GM21529 (cell line): ENCODE results near the gene MEMO1.

ENCODE experiments used
- ATAC-seq: cut with Tn5 transposase; IDR thresholded peaks from one replicate; pipeline ENCODE4 v1.9.1; 2021; ENCODE audit not compliant: unreplicated experiment

Gene MEMO1

DNA sequence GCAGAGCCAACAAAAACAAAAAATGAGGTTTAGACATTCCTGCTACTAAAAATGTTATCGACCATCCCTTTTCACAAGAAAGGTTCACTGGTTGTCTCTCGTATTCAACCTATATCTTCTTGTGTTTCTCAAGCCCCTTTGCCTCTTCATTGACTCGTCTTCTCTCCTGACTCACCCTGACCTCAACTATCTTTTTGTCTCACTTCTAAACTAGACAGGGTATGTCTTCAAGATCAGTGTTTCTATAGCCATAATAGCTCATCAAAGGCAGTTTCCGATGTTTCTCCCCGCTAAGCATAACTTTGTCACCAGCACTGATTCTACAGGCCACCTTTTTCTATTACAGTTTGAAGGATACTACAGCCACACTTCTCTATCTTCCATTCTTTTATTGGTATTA, 178.4 kb downstream of the MEMO1 start:
- ATAC-seq, result no peak

- ATAC-seq, result no peak
Observed at GRCh38 chr2:31831585-31831984, 179.2 kb downstream of the MEMO1 start.

GRCh38 chr2:31828891-31829290, 181.9 kb downstream of the MEMO1 start:
- ATAC-seq, result no peak

GRCh38 chr2:31823558-31823957, 187.2 kb downstream of the MEMO1 start:
- no peak for ATAC-seq

GRCh38 chr2:31822587-31822986, 188.2 kb downstream of the MEMO1 start:
- no peak for ATAC-seq
